HUDEP-2 (cell line): ENCODE results near the gene TNC.
"Not testable (repeated sequence)": the region's sequence is repeated elsewhere in the genome, so short reads cannot be mapped to it uniquely, and the experiment has no call there.

Source experiments
- DNase-seq, 76 experiments: peaks; one replicate each; lab custom pipeline; 2025; ENCODE audit not compliant: unreplicated experiment in 76 of 76; lab: John Stamatoyannopoulos, UW

The TNC gene

DNA sequence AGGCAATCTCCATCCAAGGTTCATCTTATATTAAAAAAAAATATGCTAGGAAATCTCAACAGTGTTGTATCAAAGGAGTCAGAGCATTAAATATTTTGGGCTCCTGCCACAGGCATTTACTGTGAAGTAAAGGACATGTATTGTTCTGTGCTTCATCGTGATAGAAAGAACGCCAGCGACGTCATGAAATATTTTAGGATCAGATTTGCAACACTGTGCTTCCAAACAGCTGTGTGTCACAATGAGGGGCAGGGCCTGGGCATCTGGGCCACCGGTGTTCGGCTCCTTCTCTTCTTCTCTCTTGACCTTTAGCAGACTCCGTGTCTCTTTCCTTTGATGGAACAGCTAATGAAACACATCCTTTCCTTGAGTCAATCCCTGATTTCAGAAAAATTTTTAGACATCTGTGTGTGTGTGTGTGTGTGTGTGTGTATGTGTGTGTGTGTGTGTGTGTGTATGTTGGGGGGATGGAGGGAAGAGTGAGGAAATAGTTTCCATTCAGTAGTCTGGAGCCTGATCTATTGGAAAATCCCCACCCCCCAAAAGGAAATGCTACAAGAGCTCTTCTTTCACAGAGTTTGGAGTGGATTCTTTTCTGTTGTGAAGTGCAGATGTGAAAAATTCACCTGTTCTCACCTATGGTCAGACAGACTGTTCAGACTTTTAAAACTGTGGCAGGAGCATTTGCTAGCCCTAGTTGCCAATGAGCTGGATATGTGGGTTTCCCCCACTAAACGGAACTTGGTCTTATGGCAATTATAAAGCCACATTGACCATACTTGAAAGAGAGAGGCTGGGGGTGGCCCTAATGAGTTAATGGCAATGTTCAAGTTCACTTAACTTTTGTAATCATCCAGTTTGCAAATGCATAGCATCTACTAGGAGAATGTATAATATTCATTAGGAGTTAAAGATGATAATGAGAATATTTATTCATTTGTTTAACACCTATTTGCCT lies 18.1 kb upstream of the TNC start:
- DNase-seq, result no peak

DNA sequence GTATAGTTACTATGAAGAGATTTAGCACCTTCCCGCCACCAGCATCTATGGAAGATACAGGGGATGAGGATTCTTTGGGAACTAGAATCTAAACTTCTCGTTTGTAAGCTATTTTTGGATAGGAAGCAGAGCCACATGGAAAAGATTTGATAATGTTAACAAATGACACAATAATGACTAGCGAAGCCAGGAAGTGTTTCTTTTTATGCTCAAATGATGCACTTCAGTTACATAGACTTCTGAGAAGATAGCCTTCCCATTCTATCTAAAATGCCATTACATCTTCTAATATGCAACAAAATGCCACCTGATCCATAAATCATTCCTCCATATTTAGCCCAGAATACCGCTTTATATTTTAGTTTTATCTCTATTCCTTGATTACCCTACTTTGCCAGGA lies 17.0 kb upstream of the TNC start:
- DNase-seq, result no peak

DNA sequence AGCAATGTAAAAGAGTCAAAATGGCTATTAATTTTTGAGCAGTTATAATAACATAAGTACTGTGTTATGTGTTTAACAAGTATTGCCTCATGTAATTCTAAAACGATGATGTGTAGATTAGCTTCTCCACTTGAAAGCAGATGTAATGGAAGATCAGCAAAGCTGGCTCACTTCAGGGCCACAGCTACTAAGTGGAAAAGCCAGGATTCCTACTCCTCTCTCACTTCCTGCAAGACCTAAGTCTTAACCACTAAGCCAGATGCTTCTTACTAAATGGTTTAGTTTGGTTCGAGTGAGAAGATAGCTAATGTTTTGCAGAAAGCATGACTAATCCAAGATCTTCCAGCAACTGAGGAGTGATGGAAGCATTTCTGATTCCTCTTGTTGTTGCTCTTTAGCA lies 15.7 kb upstream of the TNC start:
- no peak for DNase-seq

- DNase-seq, result no peak
These were observed 14.7 kb upstream of the TNC start for GRCh38 chr9:115132648-115133047.

GRCh38 chr9:115130176-115130575 lies 12.2 kb upstream of the TNC start:
- DNase-seq, result no peak

DNA sequence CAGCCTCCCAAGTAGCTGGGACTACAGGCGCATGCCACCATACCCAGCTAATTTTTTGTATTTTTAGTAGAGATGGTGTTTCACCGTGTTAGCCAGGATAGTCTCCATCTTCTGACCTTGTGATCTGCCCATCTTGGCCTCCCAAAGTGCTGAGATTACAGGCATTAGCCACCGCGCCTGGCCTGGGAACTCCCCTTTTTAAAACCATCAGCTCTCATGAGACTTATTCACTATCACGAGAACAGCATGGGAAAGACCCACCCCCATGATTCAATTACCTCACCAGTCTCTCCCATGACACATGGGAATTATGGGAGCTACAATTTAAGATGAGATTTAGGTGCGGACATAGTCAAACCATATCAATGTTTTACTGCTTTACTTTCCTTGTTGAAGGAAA lies 10.8 kb upstream of the TNC start:
- DNase-seq, result not testable (repeated sequence)

DNA sequence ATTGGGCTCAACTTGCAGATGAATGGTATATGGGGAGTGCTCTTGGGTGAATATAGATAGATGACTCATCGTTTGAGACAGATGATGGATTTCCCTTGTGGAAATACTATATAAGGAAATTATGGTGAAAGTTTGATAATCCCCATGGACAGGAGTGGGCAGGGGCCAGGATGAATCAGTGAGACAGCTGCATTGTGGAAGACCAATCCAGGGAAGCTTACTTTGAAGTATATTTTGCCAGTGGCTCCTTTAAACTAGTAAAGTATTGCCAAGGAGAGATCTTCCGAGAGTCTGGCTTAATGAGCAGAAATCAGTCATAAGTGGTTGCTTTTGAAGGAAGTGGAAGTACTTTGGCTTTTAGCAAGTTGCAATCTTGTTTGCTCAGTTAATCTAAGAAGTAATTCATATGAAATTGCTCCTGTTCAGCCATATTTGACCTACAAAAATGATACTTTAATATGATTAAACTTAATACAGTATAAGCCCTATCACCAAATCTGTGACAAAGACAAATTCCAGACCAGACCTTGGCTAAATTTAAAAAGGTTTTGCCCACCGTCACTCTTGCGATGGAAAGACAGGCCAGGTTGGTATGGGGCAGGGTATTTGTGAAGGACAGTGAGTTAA lies 9.3 kb upstream of the TNC start:
- no peak for DNase-seq

GRCh38 chr9:115126404-115126803 lies 8.4 kb upstream of the TNC start:
- DNase-seq, result no peak

DNA sequence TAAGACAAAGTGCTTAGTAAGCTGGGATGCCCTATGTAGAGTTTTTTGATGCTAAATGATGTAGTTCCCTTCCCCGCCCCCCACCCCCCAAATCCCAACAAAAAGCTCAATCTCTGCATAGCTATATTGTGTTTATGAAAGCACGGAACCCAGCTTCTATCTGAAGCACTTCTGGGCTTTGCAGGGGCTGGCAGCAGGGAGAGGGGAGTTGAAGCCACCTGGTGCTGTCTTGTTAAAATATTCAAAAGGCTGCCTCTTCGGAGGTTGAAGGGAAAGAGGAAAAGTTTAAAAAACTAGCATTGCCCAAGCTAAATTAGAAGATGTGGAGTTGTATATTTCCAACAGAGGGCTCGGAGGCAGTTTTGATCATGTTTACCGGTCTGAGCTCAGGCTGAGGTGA lies 5.0 kb upstream of the TNC start:
- DNase-seq, result no peak

GRCh38 chr9:115121181-115121580 lies 3.2 kb upstream of the TNC start:
- no peak for DNase-seq

DNA sequence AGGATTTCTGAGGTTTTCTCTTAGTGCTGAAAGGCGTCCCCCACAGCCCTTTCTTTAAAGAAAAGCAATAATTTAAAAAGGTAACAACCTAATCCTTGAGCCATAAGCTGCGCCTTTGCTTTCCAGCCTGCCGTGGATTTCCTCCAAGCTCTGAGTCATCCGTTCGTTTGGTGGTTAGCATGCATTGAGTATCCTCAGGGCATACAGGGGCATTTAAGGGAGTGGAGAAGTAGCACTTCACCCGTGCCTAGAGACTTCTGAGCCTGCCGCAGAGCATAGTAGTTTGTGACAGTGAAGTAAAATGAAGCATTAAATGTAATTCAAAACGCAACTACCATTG lies 892 bp upstream of the TNC start:
- DNase-seq, result no peak

DNA sequence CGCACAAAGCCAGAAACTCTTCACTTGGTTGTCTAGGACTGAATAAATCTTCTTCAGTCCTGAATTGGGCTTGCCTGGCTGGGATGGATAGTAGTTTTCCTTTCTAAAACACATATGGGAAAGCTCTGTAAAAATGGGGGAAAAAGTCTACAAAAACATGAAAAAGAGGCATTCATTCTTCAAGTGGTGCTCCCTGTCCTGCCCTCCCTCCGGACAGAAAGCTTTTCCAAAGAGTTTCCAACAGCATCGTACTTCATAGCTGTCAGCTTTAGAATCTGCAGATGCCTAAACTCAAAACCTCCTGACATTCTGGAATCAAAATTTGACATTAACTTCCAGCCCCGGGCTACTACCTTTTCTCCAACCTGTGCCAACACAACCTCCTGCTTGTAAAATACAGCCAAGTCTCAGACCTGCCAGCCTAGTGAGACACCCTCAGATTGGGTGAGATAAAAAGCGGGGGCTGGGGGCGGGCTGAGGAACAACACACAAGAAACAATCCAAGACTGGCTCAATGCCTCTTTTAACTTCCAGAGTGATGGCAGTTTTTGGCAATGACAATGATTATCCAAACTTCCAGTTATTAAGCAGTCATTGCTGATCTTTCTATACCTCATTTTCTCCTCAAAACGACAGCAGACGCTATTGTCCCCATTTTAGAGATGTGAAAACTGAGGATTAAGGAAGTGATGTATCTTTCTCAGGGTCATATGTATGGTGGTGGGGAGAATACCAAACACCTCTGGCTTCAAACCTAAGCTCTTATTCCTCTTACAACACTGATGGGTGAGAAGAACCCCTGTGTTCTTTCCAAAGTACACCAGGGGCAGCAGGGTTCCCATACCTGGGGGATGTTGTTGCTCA lies 1.3 kb downstream of the TNC start:
- DNase-seq, result no peak

DNA sequence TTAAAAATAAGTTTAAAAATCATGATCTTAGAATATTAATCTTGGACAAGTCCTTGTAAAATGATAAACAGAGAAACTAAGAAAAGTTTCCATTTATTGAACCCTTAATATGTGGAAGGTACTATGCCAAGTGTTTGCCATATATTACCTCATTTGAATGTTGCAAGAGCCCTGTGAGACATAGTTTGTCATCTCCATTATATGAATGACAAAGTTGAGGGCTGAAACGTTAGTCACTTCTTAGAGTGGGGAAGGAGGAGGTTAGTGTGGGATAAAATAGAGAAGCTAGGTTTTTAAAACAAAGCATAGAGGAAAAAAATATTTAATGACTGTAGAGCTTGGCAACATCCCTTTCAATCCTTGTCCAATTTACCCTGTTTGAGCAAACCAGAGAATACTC lies 2.0 kb downstream of the TNC start:
- DNase-seq, result no peak

DNA sequence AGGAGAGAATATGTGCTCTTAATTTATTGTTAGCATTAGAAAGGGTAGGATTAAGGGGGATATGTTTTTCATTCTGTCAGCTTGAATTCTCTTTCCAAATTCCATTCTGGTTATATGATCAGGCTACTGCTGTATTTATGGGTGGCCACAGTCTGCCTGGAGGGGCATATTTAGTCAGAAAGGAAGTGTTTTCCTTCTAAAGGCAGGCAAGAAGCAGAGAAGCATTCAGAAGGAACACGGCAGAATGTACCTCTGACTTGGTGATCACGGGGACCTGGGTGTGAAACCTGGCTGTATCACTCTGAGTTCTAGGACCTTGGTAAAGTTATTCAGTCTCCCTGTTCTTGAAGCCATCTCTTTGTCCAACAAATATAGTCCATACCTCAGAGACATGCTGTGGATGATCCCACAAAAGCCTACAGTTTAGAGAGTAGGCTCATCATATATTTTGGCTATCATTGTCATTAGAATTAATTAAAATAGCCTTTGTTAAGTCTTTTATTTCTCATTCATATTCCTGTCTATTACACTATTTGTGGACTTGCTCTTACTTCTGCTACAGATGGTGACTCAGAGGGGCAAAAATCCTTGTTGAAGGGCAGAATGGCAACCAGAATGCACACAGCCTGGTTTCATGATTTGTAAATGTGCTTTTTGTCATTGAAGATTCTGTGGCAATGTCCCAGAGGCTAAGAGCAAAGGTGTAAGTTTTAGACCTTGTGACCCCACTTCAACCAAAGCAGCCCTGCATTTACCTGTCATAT lies 2.7 kb downstream of the TNC start:
- no peak for DNase-seq

DNA sequence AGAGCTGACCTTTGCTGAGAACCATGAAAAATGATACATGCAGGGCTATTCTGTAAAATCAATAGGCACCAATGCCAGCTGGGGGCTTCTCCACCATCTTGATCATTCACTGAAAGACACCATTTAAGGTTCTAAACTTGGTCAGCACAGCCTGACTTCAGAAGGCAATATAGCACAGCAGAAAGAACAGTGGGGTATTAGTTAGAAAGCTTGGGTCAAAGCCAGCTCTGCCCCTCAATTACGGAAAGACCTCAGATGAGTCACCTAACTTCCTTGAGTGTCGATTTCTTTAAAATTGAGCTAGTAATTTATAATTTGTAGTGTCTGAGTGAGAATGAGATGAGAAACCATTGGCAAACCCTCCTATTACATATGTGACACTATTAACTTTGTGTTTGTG lies 3.4 kb downstream of the TNC start:
- DNase-seq, result no peak

DNA sequence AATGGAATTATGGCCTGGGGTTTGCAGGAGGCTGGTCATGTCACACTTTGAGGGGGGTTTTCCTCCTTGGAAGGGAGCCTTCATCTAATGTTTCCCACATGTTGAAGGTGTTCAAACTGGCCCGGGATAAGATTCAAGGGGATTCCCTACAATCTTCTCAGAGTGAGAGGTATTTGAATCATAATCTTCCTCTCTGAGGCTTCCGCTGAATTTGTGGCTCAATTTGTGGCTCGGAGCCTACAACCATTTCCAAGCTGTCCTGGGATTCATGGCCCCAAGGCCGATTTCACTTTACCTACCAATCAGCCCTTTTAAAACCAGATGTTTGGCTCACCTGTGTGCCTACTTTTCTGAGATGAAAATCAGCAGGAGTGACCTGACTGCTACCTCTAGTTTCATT lies 3.9 kb downstream of the TNC start:
- DNase-seq, result no peak

DNA sequence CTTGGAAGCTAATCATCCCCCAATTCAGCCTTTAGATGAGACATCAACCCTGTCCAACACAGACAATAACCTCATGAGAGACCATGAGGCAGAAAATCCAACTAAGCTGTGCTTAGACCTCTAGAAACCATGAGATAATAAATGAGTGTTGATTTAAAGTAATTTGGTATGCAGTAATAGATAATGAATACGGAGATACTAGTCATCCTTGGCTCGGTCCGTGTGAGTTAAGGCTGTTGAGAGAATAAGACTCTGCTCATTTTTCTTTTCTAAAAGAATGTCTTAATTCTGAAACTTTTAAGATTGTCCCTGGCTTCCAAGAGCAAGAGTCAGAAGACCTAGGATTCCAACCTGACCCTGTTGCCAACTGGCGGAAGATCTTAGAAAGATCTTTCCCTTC lies 6.1 kb downstream of the TNC start:
- no peak for DNase-seq

DNA sequence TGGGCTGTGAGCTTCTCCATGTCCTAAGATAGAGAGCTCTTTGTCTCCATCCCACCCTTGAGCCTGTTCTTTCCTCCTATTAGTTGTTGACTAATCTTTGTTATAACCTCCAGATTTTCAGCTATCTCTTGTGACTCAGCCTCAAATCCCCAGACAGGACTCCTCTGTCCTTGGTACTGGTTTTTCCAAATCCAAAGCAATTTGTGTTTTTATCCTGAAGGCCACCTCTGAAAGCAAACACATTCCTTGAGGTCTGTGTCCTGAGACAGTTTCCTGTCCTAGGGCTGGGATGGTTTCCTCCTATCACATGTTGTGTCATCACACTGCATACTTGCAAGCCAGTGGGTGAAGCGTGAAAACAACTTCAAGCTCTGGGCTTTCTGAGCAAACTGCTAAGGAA lies 8.5 kb downstream of the TNC start:
- DNase-seq, result no peak

- no peak for DNase-seq
These were observed 10.3 kb downstream of the TNC start for GRCh38 chr9:115107701-115108100.

DNA sequence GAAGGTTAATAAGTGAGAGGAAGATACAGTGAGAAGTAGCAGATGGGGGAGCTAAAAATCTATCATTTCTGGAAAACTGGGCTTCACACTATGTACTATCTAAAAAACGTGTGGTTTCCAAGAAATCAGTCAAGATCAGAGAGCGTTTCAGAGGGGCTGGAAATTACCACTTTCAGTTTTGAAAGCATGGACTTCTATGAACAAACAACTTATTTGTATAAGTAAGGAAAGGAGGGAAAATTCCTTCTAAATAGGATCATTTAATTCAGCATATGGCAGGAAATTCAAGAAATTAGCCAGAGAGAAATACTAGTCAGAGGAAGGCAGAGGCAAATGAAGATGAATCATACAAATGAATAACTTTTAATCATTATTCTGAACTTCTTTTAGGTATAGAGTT lies 11.3 kb downstream of the TNC start:
- DNase-seq, result no peak

DNA sequence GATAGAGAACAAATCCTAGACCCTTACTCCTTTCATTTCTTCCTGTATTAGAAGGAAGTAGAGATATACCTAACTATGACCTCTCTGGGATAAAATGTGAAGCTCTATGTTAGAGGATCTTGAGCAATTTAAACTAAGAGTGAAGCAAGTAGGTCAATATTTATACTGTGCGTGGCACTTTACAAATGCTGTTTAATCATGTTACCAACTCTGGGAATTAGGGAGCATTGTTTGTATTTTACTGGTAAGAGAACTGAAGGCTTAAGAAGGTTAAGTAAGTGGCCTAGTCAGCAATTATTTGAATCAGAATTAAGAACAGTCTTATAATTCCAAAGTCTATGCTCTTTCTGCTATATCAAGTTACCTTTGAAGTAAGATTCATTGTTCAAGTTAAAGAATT lies 12.0 kb downstream of the TNC start:
- DNase-seq, result no peak
